Measurements from ENCODE around the gene RGS16. TPM values are rescaled to one million over a fixed set of nuclear protein-coding genes. Genes with fewer than 3 reads are reported as not detected.

Gene RGS16
- total and polyA plus RNA-seq, 2 of the 13 experiments (the other 11 are each of a cell fraction or from before 2014, with no cell fraction given), result not detected

DNA sequence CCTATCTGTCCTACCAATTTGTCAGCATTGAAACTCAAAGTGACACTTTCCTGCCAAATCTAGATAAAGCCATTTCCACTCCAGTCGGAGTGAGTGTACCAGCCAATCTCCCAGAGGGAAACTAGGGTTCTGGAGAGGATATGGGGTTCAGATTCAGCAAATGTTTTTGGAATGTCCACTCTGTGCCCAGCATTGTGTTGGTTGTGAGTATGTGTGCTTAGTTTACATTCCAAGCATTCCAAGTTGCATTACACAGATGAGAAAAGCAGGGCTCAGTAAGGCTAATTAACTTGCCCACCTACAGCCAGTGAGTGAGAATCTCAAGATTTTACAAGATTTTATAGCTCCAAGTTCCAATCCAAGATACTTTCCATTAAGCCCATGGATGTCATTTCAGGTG is 26.4 kb upstream of the RGS16 start (continued):
- TF ChIP-seq STAT5B (CRISPR knock-in tag; IDR thresholded peaks at IDR 0.05) (no peak), ZNF7 (CRISPR knock-in tag; IDR thresholded peaks at IDR 0.05) (no peak), RFXAP (CRISPR knock-in tag; IDR thresholded peaks at IDR 0.05; ENCODE audit: borderline replicate concordance) (no peak), CBX1 (IDR thresholded peaks at IDR 0.05; ENCODE audit: low read depth) (no peak), CBX2 (IDR thresholded peaks at IDR 0.05; ENCODE audit: low read depth, low read length) (no peak), CBX2 (CRISPR knock-in tag; IDR thresholded peaks at IDR 0.05; ENCODE audit: low read depth) (no peak), STAG1 (CRISPR knock-in tag; IDR thresholded peaks at IDR 0.05) (no peak), MEIS2 (CRISPR knock-in tag; IDR thresholded peaks at IDR 0.05) (no peak)
- TF ChIP-seq, protein P1, sequence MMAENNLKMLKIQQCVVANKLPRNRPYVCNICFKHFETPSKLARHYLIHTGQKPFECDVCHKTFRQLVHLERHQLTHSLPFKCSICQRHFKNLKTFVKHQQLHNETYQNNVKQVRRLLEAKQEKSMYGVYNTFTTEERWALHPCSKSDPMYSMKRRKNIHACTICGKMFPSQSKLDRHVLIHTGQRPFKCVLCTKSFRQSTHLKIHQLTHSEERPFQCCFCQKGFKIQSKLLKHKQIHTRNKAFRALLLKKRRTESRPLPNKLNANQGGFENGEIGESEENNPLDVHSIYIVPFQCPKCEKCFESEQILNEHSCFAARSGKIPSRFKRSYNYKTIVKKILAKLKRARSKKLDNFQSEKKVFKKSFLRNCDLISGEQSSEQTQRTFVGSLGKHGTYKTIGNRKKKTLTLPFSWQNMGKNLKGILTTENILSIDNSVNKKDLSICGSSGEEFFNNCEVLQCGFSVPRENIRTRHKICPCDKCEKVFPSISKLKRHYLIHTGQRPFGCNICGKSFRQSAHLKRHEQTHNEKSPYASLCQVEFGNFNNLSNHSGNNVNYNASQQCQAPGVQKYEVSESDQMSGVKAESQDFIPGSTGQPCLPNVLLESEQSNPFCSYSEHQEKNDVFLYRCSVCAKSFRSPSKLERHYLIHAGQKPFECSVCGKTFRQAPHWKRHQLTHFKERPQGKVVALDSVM (CRISPR knock-in tag; IDR thresholded peaks at IDR 0.05), result no peak

DNA sequence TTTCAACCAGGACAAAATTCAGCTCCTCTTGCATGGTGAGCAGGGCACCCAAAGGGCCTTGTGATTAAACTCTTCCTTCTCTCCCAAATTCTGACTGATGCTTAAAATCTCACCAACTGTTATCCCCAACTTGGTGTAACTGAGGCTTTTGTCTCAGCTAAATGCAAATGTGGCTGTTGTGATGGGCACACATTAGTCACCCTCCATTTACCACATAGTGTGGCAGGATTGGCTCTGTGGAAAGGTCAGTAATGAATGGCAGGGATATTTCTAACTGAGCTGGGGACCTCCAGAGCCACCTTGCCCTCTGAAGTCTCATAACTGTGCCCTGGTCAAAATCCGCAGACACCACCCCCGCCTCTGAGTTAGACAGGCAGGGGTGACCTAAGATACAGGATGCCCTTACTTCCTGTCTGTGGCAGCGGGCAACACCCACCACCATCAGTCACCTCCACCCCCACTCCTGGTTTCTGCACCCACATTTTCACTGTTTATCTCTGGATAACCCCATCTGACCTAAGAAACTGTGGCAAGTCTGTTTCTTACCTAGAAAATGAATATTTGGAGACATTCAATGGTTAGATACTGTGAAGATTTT is 25.4 kb upstream of the RGS16 start:
- peaks cover 0 to under 1% of the 10 kb centered on the region in 2 experiments; a peak in 1 of 5 replicates for H3K27me3 ChIP-seq (ENCODE audit: control insufficient read depth in 1 of 2, insufficient read depth in 2 of 2, low read length in 2 of 2)
- intact Hi-C loops (cut with micrococcal nuclease; ENCODE audit: unreplicated experiment), result loop anchor here (10.0 kb wide), 1 partner anchor 1475 kb away; no protein-coding TSS in a partner anchor
- TF ChIP-seq, protein P2, sequence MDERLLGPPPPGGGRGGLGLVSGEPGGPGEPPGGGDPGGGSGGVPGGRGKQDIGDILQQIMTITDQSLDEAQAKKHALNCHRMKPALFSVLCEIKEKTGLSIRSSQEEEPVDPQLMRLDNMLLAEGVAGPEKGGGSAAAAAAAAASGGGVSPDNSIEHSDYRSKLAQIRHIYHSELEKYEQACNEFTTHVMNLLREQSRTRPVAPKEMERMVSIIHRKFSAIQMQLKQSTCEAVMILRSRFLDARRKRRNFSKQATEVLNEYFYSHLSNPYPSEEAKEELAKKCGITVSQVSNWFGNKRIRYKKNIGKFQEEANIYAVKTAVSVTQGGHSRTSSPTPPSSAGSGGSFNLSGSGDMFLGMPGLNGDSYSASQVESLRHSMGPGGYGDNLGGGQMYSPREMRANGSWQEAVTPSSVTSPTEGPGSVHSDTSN (CRISPR knock-in tag; IDR thresholded peaks at IDR 0.05), result no peak
- TF ChIP-seq GATAD1 (CRISPR knock-in tag; IDR thresholded peaks at IDR 0.05) (no peak), HNF4A (CRISPR knock-in tag; IDR thresholded peaks at IDR 0.05) (no peak), SMARCC2 (IDR thresholded peaks at IDR 0.05) (no peak), THAP11 (CRISPR knock-in tag; IDR thresholded peaks at IDR 0.05) (no peak), ZNF350 (CRISPR knock-in tag; IDR thresholded peaks at IDR 0.05; ENCODE audit: borderline replicate concordance, low read depth) (no peak)
- TF ChIP-seq, protein P3, sequence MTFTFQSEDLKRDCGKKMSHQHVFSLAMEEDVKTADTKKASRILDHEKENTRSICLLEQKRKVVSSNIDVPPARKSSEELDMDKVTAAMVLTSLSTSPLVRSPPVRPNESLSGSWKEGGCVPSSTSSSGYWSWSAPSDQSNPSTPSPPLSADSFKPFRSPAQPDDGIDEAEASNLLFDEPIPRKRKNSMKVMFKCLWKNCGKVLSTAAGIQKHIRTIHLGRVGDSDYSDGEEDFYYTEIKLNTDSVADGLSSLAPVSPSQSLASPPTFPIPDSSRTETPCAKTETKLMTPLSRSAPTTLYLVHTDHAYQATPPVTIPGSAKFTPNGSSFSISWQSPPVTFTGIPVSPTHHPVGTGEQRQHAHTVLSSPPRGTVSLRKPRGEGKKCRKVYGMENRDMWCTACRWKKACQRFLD (CRISPR knock-in tag; IDR thresholded peaks at IDR 0.05; ENCODE audit: borderline replicate concordance), result no peak
- TF ChIP-seq, protein P4, sequence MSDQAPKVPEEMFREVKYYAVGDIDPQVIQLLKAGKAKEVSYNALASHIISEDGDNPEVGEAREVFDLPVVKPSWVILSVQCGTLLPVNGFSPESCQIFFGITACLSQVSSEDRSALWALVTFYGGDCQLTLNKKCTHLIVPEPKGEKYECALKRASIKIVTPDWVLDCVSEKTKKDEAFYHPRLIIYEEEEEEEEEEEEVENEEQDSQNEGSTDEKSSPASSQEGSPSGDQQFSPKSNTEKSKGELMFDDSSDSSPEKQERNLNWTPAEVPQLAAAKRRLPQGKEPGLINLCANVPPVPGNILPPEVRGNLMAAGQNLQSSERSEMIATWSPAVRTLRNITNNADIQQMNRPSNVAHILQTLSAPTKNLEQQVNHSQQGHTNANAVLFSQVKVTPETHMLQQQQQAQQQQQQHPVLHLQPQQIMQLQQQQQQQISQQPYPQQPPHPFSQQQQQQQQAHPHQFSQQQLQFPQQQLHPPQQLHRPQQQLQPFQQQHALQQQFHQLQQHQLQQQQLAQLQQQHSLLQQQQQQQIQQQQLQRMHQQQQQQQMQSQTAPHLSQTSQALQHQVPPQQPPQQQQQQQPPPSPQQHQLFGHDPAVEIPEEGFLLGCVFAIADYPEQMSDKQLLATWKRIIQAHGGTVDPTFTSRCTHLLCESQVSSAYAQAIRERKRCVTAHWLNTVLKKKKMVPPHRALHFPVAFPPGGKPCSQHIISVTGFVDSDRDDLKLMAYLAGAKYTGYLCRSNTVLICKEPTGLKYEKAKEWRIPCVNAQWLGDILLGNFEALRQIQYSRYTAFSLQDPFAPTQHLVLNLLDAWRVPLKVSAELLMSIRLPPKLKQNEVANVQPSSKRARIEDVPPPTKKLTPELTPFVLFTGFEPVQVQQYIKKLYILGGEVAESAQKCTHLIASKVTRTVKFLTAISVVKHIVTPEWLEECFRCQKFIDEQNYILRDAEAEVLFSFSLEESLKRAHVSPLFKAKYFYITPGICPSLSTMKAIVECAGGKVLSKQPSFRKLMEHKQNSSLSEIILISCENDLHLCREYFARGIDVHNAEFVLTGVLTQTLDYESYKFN (CRISPR knock-in tag; conservative IDR thresholded peaks at IDR 0.05), result no peak
- ChIA-PET POLR2A (no interaction called here), CTCF (ENCODE audit: low intra/inter-chr PET ratio, low total read pairs) (no interaction called here)
- no peak overlapping the region for H3K4me3 ChIP-seq (replicated peaks in 1 of 3; ENCODE audit: insufficient read depth in 1 of 3, low read depth in 2 of 3, low read length in 3 of 3)
- no peak overlapping the region for H3K4me2 ChIP-seq (ENCODE audit: low read depth, low read length)
- no peaks in the 10 kb centered on the region for H3K36me3 ChIP-seq (replicated peaks in 1 of 2; ENCODE audit: control insufficient read depth in 1 of 2, insufficient read depth in 2 of 2, low read length in 2 of 2)
- no peak overlapping the region for H3K27ac ChIP-seq (ENCODE audit: extremely low read length, insufficient read depth, low read length)
- no peaks in the 10 kb centered on the region for H3K79me2 ChIP-seq (ENCODE audit: insufficient read depth, low read length)
- H3K9me3 ChIP-seq (ENCODE audit: low read length), result no peaks in the 10 kb centered on the region
- ATAC-seq (no peak), FAIRE-seq (no peak), DNase-seq (ENCODE audit: low spot score) (no peak)
- BruUV-seq (replicated peaks), result no TSS peak
- in situ Hi-C loops (cut with HindIII; ENCODE audit: extremely low pct_ligation_motif_present, low pct_unique_long_range_greater_than_20kb), result no loop called here
- H3K9ac ChIP-seq (ENCODE audit: insufficient read depth, low read depth, low read length), result no peak overlapping the region
- no peaks in the 10 kb centered on the region for H4K20me1 ChIP-seq (ENCODE audit: insufficient read depth, low read length)
- no peaks in the 10 kb centered on the region for H3K4me1 ChIP-seq (ENCODE audit: insufficient read depth, low read length)
- WGBS (ENCODE audit: low lambda C conversion rate), result 20% methylated on average over 2 of the region's 3 CpGs
- no peak overlapping the region for H2AFZ ChIP-seq (ENCODE audit: low read length)
